Activated CD4-positive, alpha-beta T cell treated with anti-CD3 and anti-CD28 coated beads, Interleukin-2, Interleukin-4, amounts not matched to agents 100 ng/mL and 50 ng/mL, durations not matched to agents 16 hours and 8 hours (primary cell): ENCODE results near the gene ZNF398.

ENCODE experiments used
- DNase-seq: peaks from one replicate; pipeline ENCODE4 v3.0.0-alpha.2; 2020; ENCODE audit warnings: low spot score

The ZNF398 gene

DNA sequence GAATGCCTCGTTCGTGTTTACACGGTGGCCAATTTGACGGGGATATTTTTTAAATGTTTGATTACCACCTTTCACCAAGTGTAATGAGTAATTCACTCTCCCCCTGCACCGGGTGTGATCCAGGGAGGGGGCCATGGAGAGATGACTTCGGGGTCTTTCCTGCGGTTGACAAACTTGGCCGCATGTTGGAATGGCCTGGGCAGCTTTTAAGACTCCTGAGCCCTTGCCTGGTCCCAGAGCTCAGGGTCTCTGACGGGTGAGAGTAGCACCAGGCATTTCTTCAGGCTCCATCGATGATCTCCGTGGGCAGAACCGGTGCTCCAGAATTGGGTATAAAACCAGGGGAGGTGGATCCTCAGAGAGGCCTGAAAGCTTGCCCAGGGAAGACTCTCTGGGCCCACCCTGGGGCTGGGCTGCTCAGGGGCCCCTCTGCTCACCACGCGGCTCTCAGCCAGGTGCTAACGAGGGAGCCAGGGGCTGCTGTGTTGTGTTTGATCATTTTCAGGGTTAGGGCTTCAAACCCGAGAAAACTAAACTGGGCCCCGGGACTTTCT, 49.0 kb downstream of the ZNF398 start:
- peak; percentile 8 for DNase-seq

DNA sequence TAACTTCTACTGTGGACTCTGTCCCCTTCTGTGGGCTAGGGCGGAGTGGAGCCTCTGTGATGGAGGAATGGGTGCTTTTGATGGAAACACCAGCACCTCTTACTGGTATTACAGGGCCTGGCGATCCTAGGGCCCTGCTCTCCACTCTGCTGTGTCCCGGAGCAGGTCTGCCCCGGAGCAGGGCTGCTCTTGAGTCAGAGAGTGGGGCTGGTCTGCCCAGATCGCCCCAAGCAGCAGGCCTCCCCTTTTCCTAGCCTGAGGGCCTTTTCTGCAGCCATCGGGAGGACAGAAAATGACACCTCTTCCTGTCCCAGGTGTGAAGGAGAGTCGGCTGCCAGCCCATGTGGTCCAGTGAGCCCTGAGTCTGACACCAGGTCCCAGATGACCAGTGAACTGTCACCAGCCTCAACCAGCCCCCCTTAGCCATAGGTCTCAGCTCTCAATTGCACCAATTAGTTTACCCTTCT, 49.5 kb downstream of the ZNF398 start:
- DNase-seq, result peak; percentile 11

DNA sequence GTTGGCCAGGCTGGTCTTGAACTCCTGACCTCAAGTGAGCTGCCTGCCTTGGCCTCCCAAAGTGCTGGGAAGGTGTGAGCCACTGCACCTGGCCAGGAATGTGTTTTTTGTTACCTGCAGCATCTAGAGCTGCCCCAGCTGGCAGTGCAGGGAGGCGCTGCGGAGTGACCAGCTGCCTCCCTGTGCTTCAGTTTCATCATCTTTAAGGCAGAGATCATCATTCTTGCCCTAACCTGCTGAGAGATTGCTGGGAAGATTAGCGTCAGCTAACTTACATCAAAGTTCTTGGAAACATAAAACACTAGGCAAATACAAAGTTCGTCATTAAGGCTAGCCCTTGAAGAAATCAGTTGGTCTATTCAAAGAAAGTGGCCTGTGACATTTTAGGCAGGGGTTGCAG, 50.4 kb downstream of the ZNF398 start:
- no peak for DNase-seq

DNA sequence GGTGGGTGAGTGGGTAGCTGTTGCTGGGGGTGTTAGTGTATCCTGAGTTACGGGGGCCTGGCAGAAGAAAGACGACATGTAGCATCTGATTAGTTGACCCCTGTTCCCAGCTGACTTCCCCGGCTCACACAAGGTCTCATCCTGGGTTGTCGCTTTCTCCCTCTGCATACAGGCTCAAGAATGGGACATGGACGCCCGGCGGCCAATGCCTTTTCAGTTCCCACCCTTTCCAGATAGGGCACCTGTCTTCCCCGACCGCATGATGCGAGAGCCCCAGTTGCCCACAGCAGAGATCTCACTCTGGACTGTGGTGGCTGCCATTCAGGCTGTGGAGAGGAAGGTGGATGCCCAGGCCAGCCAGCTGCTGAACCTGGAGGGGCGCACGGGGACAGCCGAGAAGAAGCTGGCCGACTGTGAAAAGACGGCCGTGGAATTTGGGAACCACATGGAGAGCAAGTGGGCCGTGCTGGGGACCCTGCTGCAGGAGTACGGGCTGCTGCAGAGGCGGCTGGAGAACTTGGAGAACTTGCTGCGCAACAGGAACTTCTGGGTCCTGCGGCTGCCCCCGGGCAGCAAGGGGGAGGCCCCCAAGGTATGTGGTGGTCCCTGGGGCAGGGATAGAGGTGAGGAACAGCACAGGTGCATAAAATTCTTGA, 51.0 kb downstream of the ZNF398 start:
- no peak for DNase-seq

DNA sequence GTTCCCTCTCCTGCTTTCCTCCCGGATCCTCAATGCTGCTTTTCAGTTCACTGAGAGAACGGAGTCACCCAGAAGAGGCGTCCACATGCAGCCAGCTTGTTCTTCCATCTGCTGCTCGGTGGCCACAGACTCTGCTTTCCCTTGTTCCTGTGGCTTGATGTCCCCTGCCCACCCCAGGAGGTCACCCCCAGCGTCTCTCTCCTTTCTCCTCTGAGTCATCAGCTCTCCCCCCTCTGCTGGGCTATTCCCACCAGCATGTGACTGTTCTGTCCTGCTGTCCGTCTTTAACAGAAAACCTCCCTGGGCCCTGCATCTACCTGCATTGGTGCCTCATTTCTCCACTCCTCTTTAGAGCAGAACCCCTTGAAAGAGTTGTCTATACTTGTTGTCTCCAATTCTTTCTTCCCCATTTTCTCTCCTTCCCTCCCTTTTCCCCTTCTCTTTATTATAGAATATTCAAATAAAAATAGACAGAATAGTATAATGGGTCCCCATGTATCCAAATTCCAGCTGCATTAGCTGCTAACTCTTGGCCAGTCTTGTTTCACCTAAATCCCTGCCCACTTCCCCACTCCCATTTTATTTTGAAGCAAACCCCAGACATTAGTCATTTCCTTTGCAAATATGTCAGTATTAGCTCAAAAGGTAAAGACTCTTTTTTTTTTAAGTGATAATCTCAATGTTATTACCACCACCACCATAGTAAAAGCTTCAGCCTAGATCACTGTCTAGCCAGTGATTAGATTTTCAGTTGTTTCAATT, 52.2 kb downstream of the ZNF398 start:
- no peak for DNase-seq

DNA sequence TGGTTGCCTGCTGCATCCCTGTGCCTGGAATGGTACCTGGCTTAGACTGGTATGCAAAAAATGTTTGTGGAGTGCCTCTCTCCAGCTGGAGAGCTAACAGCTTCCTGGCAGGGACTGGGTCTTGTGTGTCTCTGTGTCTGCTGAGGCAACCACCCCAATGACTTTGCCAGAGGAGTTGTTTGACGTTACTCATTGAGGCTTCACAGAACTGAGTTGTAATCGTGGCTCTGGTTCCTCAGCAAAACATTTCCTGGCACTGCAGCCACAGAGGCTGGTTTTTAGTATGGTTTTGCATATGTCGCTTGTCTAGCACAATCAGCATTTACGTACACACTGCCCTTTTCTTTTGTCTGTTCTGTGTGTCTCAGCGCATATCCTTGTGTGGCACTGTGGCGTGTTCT, 55.6 kb downstream of the ZNF398 start:
- peak; percentile 81 for DNase-seq

DNA sequence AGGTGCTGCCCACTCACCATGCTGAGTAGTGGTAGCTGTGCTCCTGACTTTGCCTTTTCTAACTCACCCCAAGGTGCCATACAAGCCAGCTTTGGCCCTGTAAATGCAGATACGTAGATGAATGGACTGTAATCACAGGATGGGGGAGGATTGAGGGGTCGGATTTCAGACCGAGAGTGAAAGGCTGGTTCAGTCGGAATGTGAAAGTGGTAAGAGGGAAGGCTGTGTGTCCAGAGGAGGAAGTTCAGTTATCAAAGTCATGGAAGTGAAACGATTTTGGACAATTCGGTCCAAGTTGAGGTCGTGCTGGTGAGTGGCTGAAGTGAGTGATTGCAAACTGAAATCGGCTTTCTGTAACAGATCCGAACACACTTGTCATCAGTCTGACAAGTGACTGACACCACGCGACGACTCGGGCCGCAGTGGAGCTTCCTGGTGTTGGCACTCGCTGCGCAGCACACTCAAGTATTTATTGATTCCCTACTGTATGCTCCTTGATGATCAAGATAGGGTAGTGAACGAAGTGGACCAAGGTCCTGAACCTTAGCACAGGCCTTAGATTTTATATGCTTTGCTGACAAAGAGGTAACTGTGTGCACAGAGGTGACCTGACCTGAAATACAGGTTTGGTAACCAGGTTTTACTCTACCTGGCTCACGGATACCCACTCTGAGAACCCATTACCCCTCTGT, 58.6 kb downstream of the ZNF398 start:
- DNase-seq, result no peak

DNA sequence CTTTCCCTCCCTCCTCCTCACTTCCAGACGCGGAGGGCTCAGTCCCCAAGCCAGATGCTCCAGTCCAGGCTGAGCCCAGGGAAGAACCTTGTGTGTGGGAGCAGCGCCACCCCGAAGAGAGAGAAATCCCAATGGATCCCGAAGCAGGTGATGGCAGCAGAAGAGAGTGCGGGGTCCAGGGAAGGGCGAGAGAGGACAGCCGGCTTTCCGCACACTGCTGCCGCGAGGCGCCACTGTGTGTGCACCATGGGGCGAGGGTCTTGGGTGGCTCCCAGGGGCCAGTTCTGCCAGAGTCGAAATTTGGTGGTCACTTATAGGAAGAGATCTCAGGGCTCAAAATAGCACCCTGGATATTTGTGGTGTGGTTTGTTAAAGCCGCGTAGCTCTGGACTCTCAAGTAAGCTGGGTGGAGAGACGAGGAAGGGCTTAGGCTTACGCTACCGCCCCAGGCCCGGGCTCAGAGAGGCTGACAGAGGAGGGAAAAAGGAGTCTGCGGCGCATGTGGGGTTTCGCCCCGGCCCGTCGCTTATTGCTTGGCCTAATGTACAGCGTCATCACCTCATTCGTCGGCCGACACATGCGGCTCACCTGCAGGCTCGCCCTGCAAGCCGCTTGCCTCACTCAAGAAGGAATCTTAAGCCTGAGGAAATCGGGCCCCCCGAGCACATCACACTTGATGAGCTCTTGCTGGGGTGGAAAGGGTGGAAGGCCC, 60.2 kb downstream of the ZNF398 start:
- DNase-seq, result no peak

DNA sequence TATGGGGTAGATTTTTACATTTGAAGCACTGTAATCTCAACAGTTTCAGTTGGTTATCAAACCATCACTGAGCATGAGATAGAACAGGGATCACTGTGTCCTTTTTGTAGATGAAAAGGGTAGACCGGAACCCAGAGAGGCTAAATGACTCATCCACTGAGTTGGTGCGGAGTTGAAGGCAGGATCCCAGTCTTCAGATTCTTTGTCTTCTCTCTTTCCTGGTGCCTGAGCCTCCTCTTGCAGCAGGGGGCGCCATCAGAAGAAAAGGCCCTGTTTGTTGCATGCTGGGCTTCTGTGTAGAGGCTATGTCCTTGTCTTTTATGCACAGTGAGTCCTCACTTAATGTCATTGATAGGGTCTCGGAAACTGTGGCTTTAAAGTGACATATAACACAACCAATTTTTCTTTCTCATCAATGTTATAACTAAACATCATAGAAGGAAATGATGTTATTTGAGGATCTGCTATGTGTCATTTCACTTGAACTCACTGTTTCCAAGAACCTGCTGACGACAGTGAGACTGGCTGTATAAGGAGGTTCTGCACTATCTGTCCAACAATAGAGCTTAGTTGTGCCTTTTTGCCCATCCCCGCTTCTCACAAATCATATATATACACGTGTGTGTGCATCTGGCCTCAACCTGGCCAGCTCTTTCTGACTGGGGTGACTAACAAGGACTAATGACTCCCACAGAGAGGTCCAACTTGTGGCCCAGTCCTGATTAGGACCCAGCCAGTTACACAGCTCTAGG, 62.4 kb downstream of the ZNF398 start:
- DNase-seq, result peak; percentile 89

DNA sequence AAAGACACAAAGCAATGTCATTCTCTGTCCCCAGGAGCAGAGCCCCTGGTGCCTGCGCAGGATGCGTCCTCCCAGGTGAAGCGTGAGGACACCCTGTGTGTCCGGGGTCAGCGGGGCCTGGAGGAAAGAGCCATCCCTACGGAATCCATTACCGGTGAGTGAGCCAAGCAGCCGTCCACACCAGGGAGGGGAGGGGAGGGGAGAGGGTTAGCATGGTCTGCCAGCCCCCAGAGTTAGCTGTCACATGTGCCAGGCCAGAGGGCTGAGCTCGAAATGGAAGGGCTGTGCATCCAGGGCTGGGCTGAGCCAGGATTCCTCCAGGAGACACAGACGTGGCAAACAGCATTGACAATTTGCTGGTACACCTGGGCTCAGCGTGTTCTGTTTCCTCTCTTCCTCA, 63.3 kb downstream of the ZNF398 start:
- no peak for DNase-seq

DNA sequence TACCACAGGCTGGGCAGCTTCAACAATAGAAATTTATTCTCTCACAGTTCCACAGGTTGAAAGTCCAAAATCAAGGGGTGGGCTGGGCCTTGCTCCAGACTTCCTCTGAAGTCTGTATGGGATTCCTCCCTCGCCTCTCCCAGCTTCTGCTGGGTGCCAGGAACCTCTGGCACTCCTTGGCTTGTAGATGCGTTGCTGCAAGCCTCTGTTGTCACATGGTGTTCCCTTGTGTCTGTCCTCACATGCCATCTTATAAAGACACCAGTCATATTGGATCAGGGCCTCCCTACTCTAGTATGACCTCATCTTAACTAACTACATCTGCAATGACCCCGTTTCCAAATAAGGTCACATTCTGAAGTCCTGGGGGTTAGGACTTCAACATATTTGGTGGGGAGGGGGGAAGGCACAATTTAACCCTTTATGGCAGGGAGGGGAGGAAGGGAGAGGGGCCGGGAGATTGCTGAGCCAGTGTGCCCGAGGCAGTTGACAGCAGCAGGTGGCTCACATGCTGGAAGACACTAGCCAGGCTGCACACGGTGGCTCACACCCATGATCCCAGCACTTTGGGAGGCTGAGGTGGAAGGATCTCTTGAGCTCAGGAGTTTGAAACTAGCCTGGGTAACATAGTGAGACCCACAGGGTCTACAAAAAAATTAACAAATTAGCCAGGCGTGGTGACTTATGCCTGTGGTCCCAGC, 66.9 kb downstream of the ZNF398 start:
- DNase-seq, result no peak

DNA sequence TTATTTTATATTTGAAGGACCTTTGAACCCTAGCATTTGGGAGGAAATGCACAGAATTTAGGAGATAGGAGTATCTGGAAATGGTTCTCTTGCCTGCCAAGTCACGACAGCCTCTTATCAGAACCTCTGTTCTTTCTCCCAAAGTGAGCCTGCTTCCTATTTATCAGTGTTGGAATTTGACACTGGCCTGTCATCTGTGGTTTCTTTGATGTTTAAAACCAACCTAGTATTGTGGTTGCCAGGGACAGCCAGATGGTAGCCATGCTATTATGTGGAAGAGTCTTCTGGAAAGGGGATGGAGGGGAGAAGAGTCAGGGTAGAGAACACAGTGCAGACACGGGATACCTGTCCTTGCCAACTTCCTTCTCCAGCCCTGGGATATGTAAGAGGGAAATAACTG, 69.1 kb downstream of the ZNF398 start:
- no peak for DNase-seq

DNA sequence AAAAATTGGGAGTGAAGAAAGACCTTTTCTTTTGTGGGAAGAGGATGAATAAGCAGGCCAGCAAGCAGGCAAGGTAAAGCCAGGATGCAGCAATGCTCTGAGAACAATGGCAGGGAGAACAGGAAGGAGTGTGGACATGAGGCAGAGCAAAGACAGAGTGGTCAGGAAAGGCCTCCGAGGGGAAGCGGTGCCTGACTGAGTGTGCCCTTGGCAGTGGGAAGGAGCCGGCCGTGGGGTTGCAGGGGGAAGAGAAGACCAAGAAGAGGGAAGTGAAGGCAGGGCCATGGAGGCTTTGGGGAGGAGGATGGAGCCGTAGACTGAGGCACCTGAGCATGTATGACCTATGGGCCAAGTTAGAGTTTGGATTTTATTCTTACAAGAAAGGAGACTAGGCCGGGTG, 70.3 kb downstream of the ZNF398 start:
- DNase-seq, result no peak

DNA sequence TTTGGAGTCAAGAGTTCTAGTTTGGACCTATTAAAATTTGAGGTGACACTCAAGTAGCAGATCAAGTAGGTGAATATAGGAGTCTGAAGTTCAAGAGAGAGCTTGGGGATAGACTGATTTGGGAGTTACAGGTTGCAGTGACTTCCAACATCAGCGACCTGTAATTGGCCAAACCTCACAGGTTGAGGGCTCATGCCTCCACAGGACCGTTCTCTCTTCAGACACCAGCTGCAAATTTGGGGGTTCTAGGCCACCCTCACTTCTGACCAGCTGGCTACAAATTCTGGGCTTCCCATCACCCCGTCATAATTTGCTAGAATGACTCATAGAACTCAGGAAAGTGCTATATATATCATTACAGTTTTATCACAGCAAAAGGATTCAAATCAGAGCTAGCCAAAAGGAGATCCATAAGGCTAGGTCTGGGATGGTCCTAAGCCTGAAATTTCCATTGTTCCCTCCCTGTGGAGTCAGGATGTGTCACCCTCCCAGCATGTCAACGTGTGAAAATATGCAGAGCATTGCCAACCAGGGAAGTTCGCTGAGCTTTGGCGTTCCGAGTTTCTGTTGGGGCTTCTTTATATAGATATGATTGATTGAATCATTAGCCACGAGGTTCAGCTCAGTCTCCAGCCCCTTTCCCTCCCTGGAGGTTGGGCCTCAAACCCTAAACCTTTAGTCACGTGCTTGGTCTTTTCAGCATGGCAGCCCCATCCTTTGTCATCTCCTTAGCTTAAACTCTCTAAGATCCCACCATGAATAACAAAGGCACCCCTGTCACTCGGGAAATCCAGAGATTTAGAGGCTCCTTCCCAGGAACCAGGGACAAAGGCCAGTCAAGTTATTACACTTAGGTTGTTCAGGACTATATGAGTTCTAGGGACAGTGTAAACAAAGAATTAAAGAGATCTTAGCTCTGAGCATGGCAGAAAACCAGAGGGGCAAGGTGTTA, 71.5 kb downstream of the ZNF398 start:
- no peak for DNase-seq

DNA sequence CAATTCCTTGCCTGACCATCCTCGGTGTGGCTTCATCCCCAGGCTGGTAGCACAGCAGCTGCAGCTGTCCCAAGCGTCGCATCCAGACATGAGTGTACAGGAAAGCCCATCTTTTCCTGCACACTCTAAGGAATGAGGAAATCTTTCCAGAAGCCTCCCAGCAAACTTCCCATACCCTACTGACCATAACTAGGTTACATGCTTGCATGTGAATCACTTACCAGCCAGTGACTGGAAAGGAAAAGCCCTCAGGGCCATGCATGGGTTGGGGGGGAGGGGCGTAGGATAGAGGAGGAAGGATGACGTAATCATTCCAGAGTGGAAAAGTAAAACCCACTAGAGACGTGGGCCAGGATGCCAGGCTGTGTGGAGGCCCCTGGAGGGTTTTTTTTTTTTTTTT, 73.3 kb downstream of the ZNF398 start:
- no peak for DNase-seq

DNA sequence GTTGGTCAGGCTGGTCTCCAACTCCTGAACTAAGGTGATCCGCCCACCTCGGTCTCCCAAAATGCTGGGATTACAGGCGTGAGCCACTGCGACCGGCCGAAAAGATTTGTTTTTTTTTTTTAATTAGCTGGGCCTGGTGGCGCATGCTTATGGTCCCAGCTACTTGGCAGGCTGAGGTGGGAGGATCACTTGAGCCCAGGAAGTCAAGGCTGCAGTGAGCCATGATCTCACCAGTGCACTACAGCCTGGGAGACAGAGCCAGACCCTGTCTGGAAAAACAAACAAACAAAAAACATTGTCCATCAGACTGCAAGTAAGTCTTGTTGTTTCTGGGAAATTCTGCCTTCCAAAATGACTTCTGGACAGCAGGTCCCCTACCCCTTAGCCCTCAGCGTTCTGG, 75.9 kb downstream of the ZNF398 start:
- no peak for DNase-seq

DNA sequence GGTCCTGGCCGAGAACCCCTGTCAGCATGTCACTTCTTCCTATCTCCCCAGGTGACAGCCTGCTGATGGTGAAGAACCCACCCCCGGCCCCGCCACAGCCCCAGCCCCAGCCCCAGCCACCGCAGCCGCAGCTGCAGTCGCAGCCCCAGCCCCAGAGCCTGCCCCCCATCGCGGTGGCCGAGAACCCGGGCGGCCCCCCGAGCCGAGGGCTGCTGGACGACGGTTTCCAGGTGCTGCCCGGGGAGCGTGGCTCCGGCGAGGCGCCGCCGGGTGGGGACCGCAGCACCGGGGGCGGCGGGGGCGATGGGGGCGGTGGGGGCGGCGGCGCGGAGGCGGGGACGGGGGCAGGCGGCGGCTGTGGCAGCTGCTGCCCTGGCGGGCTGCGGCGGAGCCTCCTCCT, 76.5 kb downstream of the ZNF398 start:
- no peak for DNase-seq

DNA sequence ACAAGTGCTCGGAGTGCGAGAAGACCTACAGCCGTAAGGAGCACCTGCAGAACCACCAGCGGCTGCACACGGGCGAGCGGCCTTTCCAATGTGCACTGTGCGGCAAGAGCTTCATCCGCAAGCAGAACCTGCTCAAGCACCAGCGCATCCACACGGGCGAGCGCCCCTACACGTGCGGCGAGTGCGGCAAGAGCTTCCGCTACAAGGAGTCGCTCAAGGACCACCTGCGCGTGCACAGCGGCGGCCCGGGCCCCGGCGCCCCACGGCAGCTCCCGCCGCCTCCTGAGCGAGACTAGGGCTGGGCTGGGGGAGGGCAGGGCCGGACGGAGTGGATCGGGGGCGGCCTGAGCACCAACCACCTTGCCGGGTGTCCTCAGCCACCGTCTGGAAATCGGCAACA, 77.1 kb downstream of the ZNF398 start:
- DNase-seq, result no peak

DNA sequence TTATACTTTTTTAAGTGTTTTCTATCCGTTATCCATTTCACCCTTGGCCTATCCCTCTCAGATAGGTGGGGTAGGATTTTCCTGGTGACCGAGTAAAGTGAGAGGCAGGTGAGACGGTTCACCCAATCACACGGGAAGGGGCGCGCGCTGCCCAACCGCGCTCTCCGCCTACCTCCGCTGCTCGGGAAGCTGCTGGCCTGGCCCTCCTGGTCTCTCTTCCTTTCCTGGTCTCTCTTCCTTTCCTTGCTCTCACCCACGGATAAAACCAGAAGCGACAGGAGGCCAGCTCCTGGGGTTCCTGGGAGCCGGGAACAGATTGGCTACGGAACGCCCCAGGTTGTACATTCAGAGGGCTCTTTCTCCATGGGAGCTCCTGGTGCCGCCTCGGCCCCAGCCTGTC, 77.9 kb downstream of the ZNF398 start:
- no peak for DNase-seq

DNA sequence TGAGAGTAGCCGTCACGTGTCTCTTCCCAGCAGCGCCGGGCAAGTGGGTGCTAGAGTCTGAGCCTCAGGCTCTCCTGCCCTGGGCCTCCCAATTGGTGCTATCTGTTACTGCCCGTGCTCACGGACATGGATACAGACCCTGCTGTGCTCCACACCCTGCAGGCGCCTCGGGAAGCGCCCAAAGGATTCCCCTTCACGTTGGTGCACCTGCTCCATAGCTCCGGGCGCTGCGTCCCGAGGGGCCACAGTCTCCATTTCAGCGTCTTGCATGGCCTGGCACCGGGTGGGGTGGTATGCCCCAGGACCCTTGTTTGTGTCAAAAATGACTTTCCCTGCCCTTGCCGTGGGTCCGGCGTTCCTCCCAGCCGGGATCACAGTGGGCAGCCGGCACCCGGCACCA, 78.4 kb downstream of the ZNF398 start:
- no peak for DNase-seq
